ENCODE measurements around the gene EFCAB10. TPM values are rescaled to one million over a fixed set of nuclear protein-coding genes. Genes with fewer than 3 reads are reported as not detected.
A peak's percentile ranks its signal among the peaks of the same experiment; 100 is the strongest.

Gene EFCAB10, protein sequence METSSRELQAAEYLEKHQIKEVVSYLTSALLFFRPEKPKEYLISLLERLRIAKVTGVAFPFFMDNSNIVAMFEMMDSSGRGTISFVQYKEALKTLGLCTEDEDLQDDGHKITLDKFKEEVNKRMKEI
- total RNA-seq (ENCODE audit: low replicate concordance): 2.0 TPM in 1 of 2 replicates, not detected in the other
- long read RNA-seq, partial matches to known transcripts: 0 of 3 reads
- long read RNA-seq, other reads (novel, unspliced or antisense): 1 of 3 reads

DNA sequence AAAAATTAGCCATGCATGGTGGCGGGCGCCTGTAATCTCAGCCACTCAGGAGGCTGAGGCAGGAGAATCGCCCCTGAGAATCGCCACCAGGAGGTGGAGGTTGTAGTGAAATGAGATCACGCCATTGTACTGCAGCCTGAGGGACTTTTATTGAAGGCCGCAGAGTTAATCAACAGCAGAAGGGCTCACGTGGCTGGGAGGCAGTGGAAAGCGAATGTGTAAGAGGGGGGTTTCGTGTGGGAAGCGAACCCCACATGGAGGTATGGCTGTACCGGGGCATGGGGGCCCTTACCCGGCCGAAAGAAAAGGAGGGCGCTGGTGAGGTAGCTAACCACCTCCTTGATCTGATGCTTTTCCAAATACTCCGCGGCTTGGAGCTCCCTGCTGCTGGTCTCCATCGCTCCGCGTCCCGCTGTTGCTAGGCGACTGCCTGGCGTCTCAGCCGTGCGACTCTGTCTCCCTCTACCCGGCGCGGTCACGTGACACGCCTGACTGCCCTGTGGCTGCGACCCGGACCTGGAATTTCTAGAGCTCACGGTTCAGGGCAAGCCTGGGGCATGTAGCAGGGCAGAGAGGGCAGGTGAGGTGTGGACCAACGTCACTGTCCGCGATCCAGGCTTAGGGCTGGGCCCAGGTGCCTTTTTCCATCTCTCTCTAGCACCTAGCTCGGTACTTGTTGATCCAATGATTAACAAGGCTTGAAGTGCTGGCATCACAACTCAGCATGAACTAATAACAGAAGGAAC is at the start of gene EFCAB10:
EFCAB10 (minus strand) TSS at position 428 of the 746 bp plus-strand sequence; CDS start at position 398, 30 bp downstream.
- Mint-ChIP-seq H3K4me1 (ENCODE audit: unreplicated experiment) (peaks cover 15% of the 10 kb centered on the region), H3K27ac (peak within 1 kb of the TSS; percentile 80), H3K27me3 (no peaks in the 10 kb centered on the region), H3K4me3 (peak within 1 kb of the TSS; percentile 87), H3K36me3 (no peaks in the 10 kb centered on the region), H3K9me3 (no peaks in the 10 kb centered on the region)
- peak; percentile 87 for DNase-seq (ENCODE audit: extremely low spot score, unreplicated experiment)
- TF ChIP-seq, protein P1, sequence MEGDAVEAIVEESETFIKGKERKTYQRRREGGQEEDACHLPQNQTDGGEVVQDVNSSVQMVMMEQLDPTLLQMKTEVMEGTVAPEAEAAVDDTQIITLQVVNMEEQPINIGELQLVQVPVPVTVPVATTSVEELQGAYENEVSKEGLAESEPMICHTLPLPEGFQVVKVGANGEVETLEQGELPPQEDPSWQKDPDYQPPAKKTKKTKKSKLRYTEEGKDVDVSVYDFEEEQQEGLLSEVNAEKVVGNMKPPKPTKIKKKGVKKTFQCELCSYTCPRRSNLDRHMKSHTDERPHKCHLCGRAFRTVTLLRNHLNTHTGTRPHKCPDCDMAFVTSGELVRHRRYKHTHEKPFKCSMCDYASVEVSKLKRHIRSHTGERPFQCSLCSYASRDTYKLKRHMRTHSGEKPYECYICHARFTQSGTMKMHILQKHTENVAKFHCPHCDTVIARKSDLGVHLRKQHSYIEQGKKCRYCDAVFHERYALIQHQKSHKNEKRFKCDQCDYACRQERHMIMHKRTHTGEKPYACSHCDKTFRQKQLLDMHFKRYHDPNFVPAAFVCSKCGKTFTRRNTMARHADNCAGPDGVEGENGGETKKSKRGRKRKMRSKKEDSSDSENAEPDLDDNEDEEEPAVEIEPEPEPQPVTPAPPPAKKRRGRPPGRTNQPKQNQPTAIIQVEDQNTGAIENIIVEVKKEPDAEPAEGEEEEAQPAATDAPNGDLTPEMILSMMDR (conservative IDR thresholded peaks at IDR 0.05): peak; percentile 51

DNA sequence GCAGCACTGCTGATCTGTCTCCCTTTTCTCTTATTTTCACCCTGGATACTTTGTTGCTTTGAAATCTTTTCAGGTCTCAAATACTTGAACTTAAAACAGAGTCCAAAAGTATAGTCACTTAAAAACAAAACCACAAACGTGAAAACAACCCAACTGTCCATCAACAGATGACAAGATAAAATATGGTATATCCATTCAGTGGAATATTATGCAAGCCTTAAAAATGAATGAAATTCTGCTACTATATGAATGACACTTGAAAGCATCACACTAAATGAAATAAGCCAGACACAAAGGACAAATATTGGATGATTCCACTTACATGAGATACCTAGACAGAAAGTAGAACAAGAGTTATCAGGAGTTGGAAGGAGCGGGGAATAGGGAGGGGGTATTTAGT is 44.7 kb upstream of the EFCAB10 start:
- TF ChIP-seq, protein P1 (conservative IDR thresholded peaks at IDR 0.05): no peak
- Mint-ChIP-seq H3K27me3 (no peaks in the 10 kb centered on the region), H3K4me1 (ENCODE audit: unreplicated experiment) (no peaks in the 10 kb centered on the region), H3K4me3 (no peak overlapping the region), H3K27ac (no peak overlapping the region), H3K36me3 (peaks cover 32% of the 10 kb centered on the region), H3K9me3 (peaks cover 5% of the 10 kb centered on the region)
- DNase-seq (ENCODE audit: extremely low spot score, unreplicated experiment): no peak

DNA sequence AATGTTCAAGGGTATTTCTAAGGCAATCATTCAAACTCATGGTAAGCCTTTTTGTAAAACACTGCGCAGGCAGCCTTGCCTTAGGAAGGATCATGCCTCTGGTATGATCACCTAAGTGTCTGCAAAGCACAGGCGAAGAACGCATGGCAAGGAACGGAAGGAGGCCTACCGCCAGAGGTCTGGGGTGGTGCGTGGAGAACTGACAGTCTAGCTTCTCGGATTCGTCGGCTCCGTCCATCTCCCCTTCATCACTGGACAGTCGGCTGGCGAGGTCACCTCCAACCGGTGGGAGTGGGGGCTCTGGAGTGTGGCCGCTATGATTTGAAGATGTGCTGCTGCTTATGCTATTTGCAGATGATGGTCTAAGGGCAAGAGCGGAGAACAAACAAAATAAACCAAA is 42.6 kb upstream of the EFCAB10 start:
- Mint-ChIP-seq H3K4me1 (ENCODE audit: unreplicated experiment) (no peaks in the 10 kb centered on the region), H3K36me3 (peaks cover 24% of the 10 kb centered on the region), H3K4me3 (no peak overlapping the region), H3K9me3 (peaks cover 5% of the 10 kb centered on the region), H3K27me3 (no peaks in the 10 kb centered on the region), H3K27ac (no peak overlapping the region)
- no peak for DNase-seq (ENCODE audit: extremely low spot score, unreplicated experiment)
- TF ChIP-seq, protein P1 (conservative IDR thresholded peaks at IDR 0.05): no peak

DNA sequence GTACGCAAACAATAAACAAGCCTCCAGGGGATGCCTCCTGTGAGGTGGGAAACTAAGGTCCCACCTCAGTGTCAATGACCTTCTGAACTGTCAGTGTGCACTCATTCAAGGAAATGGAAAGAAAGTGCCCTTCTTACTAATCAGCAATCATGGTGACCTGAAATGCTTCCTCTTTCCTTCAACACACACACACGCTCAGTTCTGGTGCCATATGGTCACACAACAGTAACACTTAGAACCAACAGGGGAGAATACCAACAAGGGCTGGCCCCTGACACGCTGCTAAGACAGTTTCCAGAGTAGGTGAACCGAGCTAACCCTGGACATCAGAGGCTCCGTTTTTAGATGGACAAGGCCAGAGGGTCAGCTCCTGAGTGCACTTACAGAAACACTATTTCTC is 42.1 kb upstream of the EFCAB10 start:
- Mint-ChIP-seq H3K9me3 (peaks cover 5% of the 10 kb centered on the region), H3K27ac (no peak overlapping the region), H3K4me3 (no peak overlapping the region), H3K4me1 (ENCODE audit: unreplicated experiment) (no peaks in the 10 kb centered on the region), H3K27me3 (no peaks in the 10 kb centered on the region), H3K36me3 (peaks cover 24% of the 10 kb centered on the region)
- DNase-seq (ENCODE audit: extremely low spot score, unreplicated experiment): no peak
- TF ChIP-seq, protein P1 (conservative IDR thresholded peaks at IDR 0.05): no peak

DNA sequence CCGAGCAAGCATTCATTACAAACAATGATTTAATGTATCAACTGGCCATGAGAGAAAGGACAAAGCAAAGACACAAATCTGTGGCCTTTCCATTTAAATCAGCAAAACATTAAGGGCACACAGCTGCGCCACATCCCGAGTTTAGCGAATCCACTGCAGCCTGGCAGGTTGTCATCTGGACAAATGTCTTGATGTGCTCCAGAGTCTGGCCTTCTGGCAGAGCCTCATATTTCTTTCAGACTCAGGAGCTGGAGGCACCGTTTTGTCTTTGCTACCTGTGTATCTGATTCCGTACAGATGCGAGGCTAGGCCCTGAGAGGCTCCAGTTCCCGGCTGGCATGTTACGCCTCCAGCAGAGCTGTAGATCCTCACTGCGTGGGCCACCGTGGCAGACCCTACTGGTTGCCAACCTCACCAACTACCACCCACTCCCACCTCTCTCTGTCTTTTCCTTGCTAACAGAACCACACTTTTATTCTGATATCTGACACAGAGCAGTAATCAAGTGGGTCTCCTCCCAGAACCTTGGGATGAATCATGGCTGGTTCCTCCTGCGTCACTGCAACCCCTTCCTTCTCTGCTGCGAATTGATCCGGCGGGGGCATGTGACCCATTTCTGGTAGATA is 40.9 kb upstream of the EFCAB10 start:
- TF ChIP-seq, protein P1 (conservative IDR thresholded peaks at IDR 0.05): no peak
- peaks cover 5% of the 10 kb centered on the region for H3K9me3 Mint-ChIP-seq
- no peaks in the 10 kb centered on the region for H3K4me1 Mint-ChIP-seq (ENCODE audit: unreplicated experiment)
- H3K36me3 Mint-ChIP-seq: peaks cover 24% of the 10 kb centered on the region
- H3K27ac Mint-ChIP-seq: no peak overlapping the region
- DNase-seq (ENCODE audit: extremely low spot score, unreplicated experiment): no peak
- no peak overlapping the region for H3K4me3 Mint-ChIP-seq
- no peaks in the 10 kb centered on the region for H3K27me3 Mint-ChIP-seq

Data from type B pancreatic cell (in vitro differentiated cells).